ENCODE results near the gene MISP. TPM values are rescaled to one million over a fixed set of nuclear protein-coding genes. Genes with fewer than 3 reads are reported as not detected.

The MISP gene
- total and polyA plus RNA-seq, 9 of the 15 experiments (the other 6 are each of a cell fraction or from before 2014, with no cell fraction given), result 0.04 to 0.29 (median 0.05) TPM; not detected in 5

- TF ChIP-seq MGA (IDR thresholded peaks at IDR 0.05) (no peak), ZNF239 (CRISPR knock-in tag; IDR thresholded peaks at IDR 0.05) (no peak), XRCC3 (IDR thresholded peaks at IDR 0.05) (no peak)
Observed at GRCh38 chr19:746956-747355, 4.0 kb upstream of the MISP start (continued).
